ENCODE measurements around the gene CIB1. TPM values are rescaled to one million over a fixed set of nuclear protein-coding genes. Genes with fewer than 3 reads are reported as not detected.

Gene CIB1
- total and polyA plus RNA-seq, 10 of the 15 experiments (the other 5 are each of a cell fraction or from before 2014, with no cell fraction given) = 10.8 to 155 (median 81.9) TPM

DNA sequence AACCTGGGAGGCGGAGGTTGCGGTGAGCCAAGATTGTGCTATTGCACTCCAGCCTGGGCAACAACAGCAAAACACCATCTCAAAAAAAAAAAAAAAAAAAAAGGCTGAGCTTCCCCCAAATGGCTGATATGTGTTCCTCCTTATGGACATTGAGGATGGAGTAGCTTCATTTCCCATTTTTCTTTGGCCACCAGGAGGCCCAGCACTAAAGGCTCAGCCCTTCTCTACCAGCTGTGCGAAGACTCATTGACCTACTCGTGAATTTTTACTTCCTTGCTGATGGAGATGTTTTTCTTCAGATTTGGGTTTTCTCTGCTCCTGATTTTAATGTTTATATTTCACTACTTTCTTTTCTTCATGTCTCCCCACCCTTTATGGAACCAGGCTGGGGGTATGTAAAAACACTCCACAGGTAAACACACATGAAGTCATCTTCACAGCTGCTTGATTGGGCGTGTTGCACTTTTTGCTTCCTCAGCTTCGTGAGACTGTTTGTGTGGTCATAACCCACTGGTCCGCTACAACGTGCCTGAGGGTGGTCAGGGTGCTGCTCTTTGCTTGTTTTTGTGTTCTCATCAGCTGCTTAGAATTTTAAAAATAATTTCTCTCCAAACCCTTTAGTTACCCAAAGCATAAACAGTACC lies 19.1 kb downstream of the CIB1 start:
- ATAC-seq (no peak), FAIRE-seq (no peak), DNase-seq (ENCODE audit: low read depth, low spot score) (no peak)
- H3K27ac ChIP-seq (ENCODE audit: control insufficient read depth, insufficient read depth) = no peak overlapping the region
- BruUV-seq (replicated peaks) = no TSS peak
- SMC1A ChIA-PET (ENCODE audit: uncharacterized antibody, unreplicated experiment) = interaction anchor here (0.9 to 4.9 kb wide), 6 partner anchors 9 to 18 kb away, joined by 3 to 20 read pairs (median 5); partner anchors contain the start of gene SEMA4B
- no peaks in the 10 kb centered on the region; the same call in none of the 2 replicates for H3K79me2 ChIP-seq (ENCODE audit: control insufficient read depth, insufficient read depth, low read length)
- intact Hi-C loops (cut with micrococcal nuclease; ENCODE audit: unreplicated experiment) = no loop called here
- POLR2A ChIA-PET = interaction anchor here (0.6 to 2.6 kb wide), 12 partner anchors 10 to 347 kb away, joined by 3 to 13 read pairs (median 4); partner anchors contain the start of gene SEMA4B
- no peak for TF ChIP-seq RCOR1 (conservative IDR thresholded peaks at IDR 0.05; ENCODE audit: low read depth, low read length)
- 0 out of 2 replicates have a peak, but pooled peaks have one; percentile 20 for TF ChIP-seq CREB1 (IDR thresholded peaks at IDR 0.05; ENCODE audit: low read depth)
- TF ChIP-seq SRF (IDR thresholded peaks at IDR 0.05; ENCODE audit: low read depth in 2 of 2, low read length in 2 of 2) = no peak
- TF ChIP-seq SIN3A (IDR thresholded peaks at IDR 0.05; ENCODE audit: low read depth, low read length) = no peak
- peak; percentile 63; the same call in 1 of the 2 replicates for TF ChIP-seq RUNX3 (IDR thresholded peaks at IDR 0.05; ENCODE audit: low read length)
- no peaks in the 10 kb centered on the region; a peak in 1 of 4 replicates for H3K36me3 ChIP-seq (ENCODE audit: control insufficient read depth in 2 of 2, insufficient read depth in 2 of 2, low read length in 1 of 2)
- H3K27me3 ChIP-seq (replicated peaks in 1 of 2; ENCODE audit: control insufficient read depth in 2 of 2, insufficient read depth in 2 of 2, low read length in 1 of 2) = no peaks in the 10 kb centered on the region
- H2AFZ ChIP-seq (ENCODE audit: control insufficient read depth, low read depth, low read length) = no peak overlapping the region
- no peak overlapping the region for H3K4me2 ChIP-seq (ENCODE audit: control insufficient read depth, insufficient read depth)
- H3K9ac ChIP-seq (ENCODE audit: control insufficient read depth, insufficient read depth, low read length) = no peak overlapping the region
- peaks cover 23% of the 10 kb centered on the region for H3K4me1 ChIP-seq (ENCODE audit: control insufficient read depth, insufficient read depth, low read length)
- no peaks in the 10 kb centered on the region; the same call in 1 of the 2 replicates for H4K20me1 ChIP-seq (ENCODE audit: control insufficient read depth, insufficient read depth)
- RAD21 ChIA-PET (ENCODE audit: unreplicated experiment) = interaction anchor here (0.8 to 2.1 kb wide), 6 partner anchors 10 to 55 kb away, joined by 4 to 8 read pairs (median 4); no protein-coding TSS in a partner anchor
- in situ Hi-C loops (cut with MboI) = loop anchor here (5.0 kb wide), 1 partner anchor 52 kb away; no protein-coding TSS in a partner anchor
- no peak overlapping the region for H3K4me3 ChIP-seq
- CTCF ChIA-PET = interaction anchor here (0.6 to 2.0 kb wide), 8 partner anchors 23 to 718 kb away, joined by 3 to 8 read pairs (median 4); partner anchors contain the start of gene HDDC3
- H3K9me3 ChIP-seq (replicated peaks; ENCODE audit: control insufficient read depth, insufficient read depth, low read length) = no peaks in the 10 kb centered on the region
- 54% methylated on average over 8 of the region's 8 CpGs for WGBS (ENCODE audit: insufficient coverage, insufficient replicate concordance, low lambda C conversion rate, missing lambda C conversion rate)

DNA sequence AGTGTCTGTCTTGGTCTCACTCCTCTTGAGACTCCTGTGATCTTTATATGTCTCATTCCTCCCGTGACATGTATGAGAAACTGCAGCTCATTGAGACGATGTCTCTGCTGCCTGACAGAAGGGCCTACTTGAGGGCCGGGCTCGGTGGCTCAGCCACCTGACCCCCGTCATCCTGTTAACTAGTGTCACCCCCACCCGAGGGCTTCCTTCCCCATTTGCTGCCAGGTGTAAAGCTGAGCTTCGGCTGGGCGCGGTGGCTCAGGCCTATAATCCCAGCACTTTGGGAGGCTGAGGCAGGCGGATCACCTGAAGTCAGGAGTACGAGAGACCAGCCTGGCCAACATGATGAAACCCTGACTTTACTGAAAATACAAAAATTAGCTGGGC lies 19.9 kb downstream of the CIB1 start:
- SMC1A ChIA-PET (ENCODE audit: uncharacterized antibody, unreplicated experiment) = interaction anchor here (0.8 to 4.9 kb wide), 4 partner anchors 9 to 65 kb away, joined by 3 to 20 read pairs (median 4); partner anchors contain the start of gene SEMA4B
- RAD21 ChIA-PET (ENCODE audit: unreplicated experiment) = interaction anchor here (1.0 to 2.1 kb wide), 4 partner anchors 14 to 52 kb away, joined by 3 to 8 read pairs (median 5); no protein-coding TSS in a partner anchor
- Histone ChIP-seq H3K79me2 (ENCODE audit: control insufficient read depth, insufficient read depth, low read length) (no peaks in the 10 kb centered on the region; the same call in none of the 2 replicates), H3K27ac (ENCODE audit: control insufficient read depth, insufficient read depth) (no peak overlapping the region), H3K36me3 (ENCODE audit: control insufficient read depth in 2 of 2, insufficient read depth in 2 of 2, low read length in 1 of 2) (no peaks in the 10 kb centered on the region; a peak in 1 of 4 replicates), H4K20me1 (ENCODE audit: control insufficient read depth, insufficient read depth) (no peaks in the 10 kb centered on the region), H3K4me3 (no peak overlapping the region), H3K4me1 (ENCODE audit: control insufficient read depth, insufficient read depth, low read length) (peaks cover 25% of the 10 kb centered on the region), H3K9ac (ENCODE audit: control insufficient read depth, insufficient read depth, low read length) (no peak overlapping the region), H2AFZ (ENCODE audit: control insufficient read depth, low read depth, low read length) (no peak overlapping the region), H3K27me3 (replicated peaks in 1 of 2; ENCODE audit: control insufficient read depth in 2 of 2, insufficient read depth in 2 of 2, low read length in 1 of 2) (no peaks in the 10 kb centered on the region), H3K9me3 (replicated peaks; ENCODE audit: control insufficient read depth, insufficient read depth, low read length) (no peaks in the 10 kb centered on the region), H3K4me2 (ENCODE audit: control insufficient read depth, insufficient read depth) (no peak overlapping the region)
- intact Hi-C loops (cut with micrococcal nuclease; ENCODE audit: unreplicated experiment) (no loop called here), in situ Hi-C loops (cut with MboI) (no loop called here)
- POLR2A ChIA-PET = interaction anchor here (0.6 to 2.6 kb wide), 4 partner anchors 10 to 55 kb away, joined by 4 to 13 read pairs (median 4); partner anchors contain the start of gene SEMA4B
- CTCF ChIA-PET = interaction anchor here (0.6 to 2.0 kb wide), 6 partner anchors 22 to 719 kb away, joined by 3 to 8 read pairs (median 3); partner anchors contain the start of gene HDDC3
- WGBS (ENCODE audit: insufficient coverage, insufficient replicate concordance, low lambda C conversion rate, missing lambda C conversion rate) = 59% methylated on average over 11 of the region's 11 CpGs
- ATAC-seq (no peak), DNase-seq (ENCODE audit: low read depth, low spot score) (no peak), FAIRE-seq (no peak)
- no TSS peak for BruUV-seq (replicated peaks)
- no peak for TF ChIP-seq MEF2A (IDR thresholded peaks at IDR 0.05; ENCODE audit: insufficient read depth, low read depth, low read length)
- TF ChIP-seq ZBTB11 (CRISPR knock-in tag; IDR thresholded peaks at IDR 0.05) = no peak
- TF ChIP-seq RUNX3 (IDR thresholded peaks at IDR 0.05; ENCODE audit: low read length) = no peak
- no peak for TF ChIP-seq HCFC1 (IDR thresholded peaks at IDR 0.05; ENCODE audit: low read length)
- no peak for TF ChIP-seq ZNF217 (IDR thresholded peaks at IDR 0.05)
- TF ChIP-seq, protein P1, sequence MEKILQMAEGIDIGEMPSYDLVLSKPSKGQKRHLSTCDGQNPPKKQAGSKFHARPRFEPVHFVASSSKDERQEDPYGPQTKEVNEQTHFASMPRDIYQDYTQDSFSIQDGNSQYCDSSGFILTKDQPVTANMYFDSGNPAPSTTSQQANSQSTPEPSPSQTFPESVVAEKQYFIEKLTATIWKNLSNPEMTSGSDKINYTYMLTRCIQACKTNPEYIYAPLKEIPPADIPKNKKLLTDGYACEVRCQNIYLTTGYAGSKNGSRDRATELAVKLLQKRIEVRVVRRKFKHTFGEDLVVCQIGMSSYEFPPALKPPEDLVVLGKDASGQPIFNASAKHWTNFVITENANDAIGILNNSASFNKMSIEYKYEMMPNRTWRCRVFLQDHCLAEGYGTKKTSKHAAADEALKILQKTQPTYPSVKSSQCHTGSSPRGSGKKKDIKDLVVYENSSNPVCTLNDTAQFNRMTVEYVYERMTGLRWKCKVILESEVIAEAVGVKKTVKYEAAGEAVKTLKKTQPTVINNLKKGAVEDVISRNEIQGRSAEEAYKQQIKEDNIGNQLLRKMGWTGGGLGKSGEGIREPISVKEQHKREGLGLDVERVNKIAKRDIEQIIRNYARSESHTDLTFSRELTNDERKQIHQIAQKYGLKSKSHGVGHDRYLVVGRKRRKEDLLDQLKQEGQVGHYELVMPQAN (conservative IDR thresholded peaks at IDR 0.05) = no peak
